ENCODE results near the gene ZBTB38. TPM values are rescaled to one million over a fixed set of nuclear protein-coding genes. Genes with fewer than 3 reads are reported as not detected.

ZBTB38 gene
- total and polyA plus RNA-seq, 2 of the 13 experiments (the other 11 are each of a cell fraction or from before 2014, with no cell fraction given): 26.8 to 51.7 TPM

- DNase-seq (ENCODE audit: low spot score): no peak
- H3K27ac ChIP-seq (ENCODE audit: extremely low read length, insufficient read depth, low read length): no peak overlapping the region
- H3K36me3 ChIP-seq (replicated peaks in 1 of 2; ENCODE audit: control insufficient read depth in 1 of 2, insufficient read depth in 2 of 2, low read length in 2 of 2): no peaks in the 10 kb centered on the region
- ChIA-PET POLR2A (no interaction called here), CTCF (ENCODE audit: low intra/inter-chr PET ratio, low total read pairs) (no interaction called here)
- no peak for TF ChIP-seq MBD4 (IDR thresholded peaks at IDR 0.05; ENCODE audit: borderline replicate concordance, low read length)
- TF ChIP-seq HDAC1 (CRISPR knock-in tag; IDR thresholded peaks at IDR 0.05): no peak
- no peak for TF ChIP-seq ZNF543 (CRISPR knock-in tag; IDR thresholded peaks at IDR 0.05)
- TF ChIP-seq DMTF1 (CRISPR knock-in tag; IDR thresholded peaks at IDR 0.05): no peak
- TF ChIP-seq SP5 (CRISPR knock-in tag; IDR thresholded peaks at IDR 0.05; ENCODE audit: borderline replicate concordance, low read depth): no peak
- TF ChIP-seq TIGD3 (CRISPR knock-in tag; IDR thresholded peaks at IDR 0.05; ENCODE audit: borderline replicate concordance): no peak
- no peak for TF ChIP-seq SIN3A (IDR thresholded peaks at IDR 0.05; ENCODE audit: borderline replicate concordance, low read depth, low read length)
- TF ChIP-seq JARID2 (CRISPR knock-in tag; IDR thresholded peaks at IDR 0.05; ENCODE audit: insufficient replicate concordance): no peak
- no peak for TF ChIP-seq GTF2F1 (IDR thresholded peaks at IDR 0.05; ENCODE audit: low read length)
- no peak for TF ChIP-seq BRCA1 (CRISPR knock-in tag; IDR thresholded peaks at IDR 0.05)
- TF ChIP-seq KLF12 (CRISPR knock-in tag; IDR thresholded peaks at IDR 0.05; ENCODE audit: borderline replicate concordance): no peak
- TF ChIP-seq GMEB2 (CRISPR knock-in tag; IDR thresholded peaks at IDR 0.05; ENCODE audit: low read depth): no peak
- H3K27me3 ChIP-seq (ENCODE audit: control insufficient read depth in 1 of 2, insufficient read depth in 2 of 2, low read length in 2 of 2): no peaks in the 10 kb centered on the region
- in situ Hi-C loops (cut with HindIII; ENCODE audit: extremely low pct_ligation_motif_present, low pct_unique_long_range_greater_than_20kb): loop anchor here (5.0 kb wide), 1 partner anchor 36 kb away; no protein-coding TSS in a partner anchor
- H3K9ac ChIP-seq (ENCODE audit: insufficient read depth, low read depth, low read length): no peak overlapping the region
- no TSS peak for BruUV-seq (replicated peaks)
- H3K9me3 ChIP-seq (ENCODE audit: low read length): no peaks in the 10 kb centered on the region
- no peak for FAIRE-seq
- H3K79me2 ChIP-seq (ENCODE audit: insufficient read depth, low read length): no peaks in the 10 kb centered on the region
- ATAC-seq: no peak
- peaks cover 46% of the 10 kb centered on the region for H3K4me1 ChIP-seq (ENCODE audit: insufficient read depth, low read length)
- WGBS (ENCODE audit: low lambda C conversion rate): 67% methylated on average over 1 of the region's 1 CpG
- H2AFZ ChIP-seq (ENCODE audit: low read length): no peak overlapping the region
- no peak overlapping the region for H3K4me3 ChIP-seq (replicated peaks in 1 of 3; ENCODE audit: insufficient read depth in 1 of 3, low read depth in 2 of 3, low read length in 3 of 3)
- intact Hi-C loops (cut with micrococcal nuclease; ENCODE audit: unreplicated experiment): no loop called here
- no peak overlapping the region for H3K4me2 ChIP-seq (ENCODE audit: low read depth, low read length)
- H4K20me1 ChIP-seq (ENCODE audit: insufficient read depth, low read length): no peaks in the 10 kb centered on the region
Observed at GRCh38 chr3:141321109-141321497, 47.2 kb upstream of the ZBTB38 start.

All from HepG2 (cell line).